Skeletal muscle satellite cell (primary cell): Measurements from ENCODE around the gene MYH15. TPM values are rescaled to one million over a fixed set of nuclear protein-coding genes. Genes with fewer than 3 reads are reported as not detected.

Experiments
- H3K27me3 ChIP-seq: 2 replicates; pipeline ENCODE4 v1.7.0; 2013; ENCODE audit warnings: low read length; ENCODE audit not compliant: control insufficient read depth, insufficient read depth
- H3K36me3 ChIP-seq: 2 replicates; pipeline ENCODE4 v1.7.0; 2013; ENCODE audit warnings: mild to moderate bottlenecking, control low read depth, low read length; ENCODE audit not compliant: insufficient read depth
- H3K4me1 ChIP-seq: 2 replicates; pipeline ENCODE4 v1.7.0; 2013; ENCODE audit warnings: low read length; ENCODE audit not compliant: control insufficient read depth, insufficient read depth
- H3K4me2 ChIP-seq: 2 replicates; pipeline ENCODE4 v1.7.0; 2013; ENCODE audit warnings: mild to moderate bottlenecking, low read length
- H3K4me3 ChIP-seq: 2 replicates; pipeline ENCODE4 v1.7.0; 2013; ENCODE audit warnings: low read length
- H3K9ac ChIP-seq: 2 replicates; pipeline ENCODE4 v1.7.0; 2013; ENCODE audit warnings: mild to moderate bottlenecking, low read depth, low read length, moderate library complexity
- H3K9me3 ChIP-seq: replicated peaks from 2 replicates; pipeline ENCODE4 v1.7.0; 2013; ENCODE audit warnings: mild to moderate bottlenecking, control low read depth, low read length
- total RNA-seq: library from RNA; depleted of rRNA; stranded (reverse); fragments of >200 nt; gene quantifications from 2 replicates; pipeline ENCODE4 v1.2.3, GENCODE V29; 2012; rRNA removed

Gene MYH15
- total RNA-seq, result 0.22 and 0.76 TPM in 2 replicates

DNA sequence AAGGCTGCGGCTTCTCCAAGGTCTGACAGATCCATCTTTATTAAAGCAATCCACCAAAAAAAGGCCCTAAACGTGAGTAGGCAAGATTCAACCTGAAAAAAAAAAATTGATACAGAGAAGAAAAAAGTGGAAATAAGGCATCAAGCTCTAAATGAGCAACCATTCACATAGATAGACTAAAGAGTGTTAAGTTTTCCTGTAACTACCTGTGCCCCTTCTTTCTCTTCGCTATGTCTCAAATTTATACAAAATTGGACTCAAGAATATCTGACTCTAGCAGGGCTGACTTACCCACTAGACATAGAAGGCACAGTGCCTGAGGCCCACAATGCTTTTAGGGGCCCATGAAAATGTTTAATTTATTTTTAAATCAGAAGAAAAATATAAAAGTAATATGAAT lies at the start of gene MYH15:
Gene MYH15, minus strand, starts transcription at position 101 of the 400 bp plus-strand sequence. Its CDS starts 66 bp downstream, at position 35.
- Histone ChIP-seq H3K9ac (no peak within 1 kb of the TSS), H3K27me3 (no peaks in the 10 kb centered on the region), H3K4me2 (no peak within 1 kb of the TSS), H3K4me3 (no peak within 1 kb of the TSS), H3K9me3 (no peaks in the 10 kb centered on the region), H3K4me1 (no peaks in the 10 kb centered on the region), H3K36me3 (no peaks in the 10 kb centered on the region)

DNA sequence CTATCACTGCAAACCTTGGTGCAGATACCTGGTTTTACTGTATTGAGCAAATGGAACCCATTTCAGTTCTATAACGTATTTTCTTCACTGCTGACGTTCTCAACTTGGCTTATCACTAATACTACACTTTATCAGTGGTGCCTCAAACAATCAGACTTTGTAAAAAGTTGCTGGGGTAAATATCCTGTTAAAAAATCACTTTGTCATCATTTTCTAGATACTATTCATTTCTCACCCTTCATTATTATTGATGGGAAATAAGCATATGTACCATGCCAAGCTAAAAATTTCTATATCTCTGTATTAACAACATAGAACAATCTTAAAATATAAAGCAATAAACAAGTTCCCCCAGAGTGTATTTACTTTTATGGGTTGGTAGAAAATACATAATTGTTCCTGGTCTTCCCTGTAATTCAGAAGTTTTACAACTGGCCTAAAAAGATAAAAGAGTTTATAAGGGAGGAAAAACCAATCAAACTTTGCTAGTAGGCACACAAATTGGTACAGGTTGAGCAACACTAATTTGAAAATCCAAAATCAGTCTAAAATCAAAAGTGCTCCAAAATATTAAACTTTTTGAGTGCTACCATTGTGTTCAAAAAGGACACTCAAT lies 45.7 kb upstream of the MYH15 start:
- H3K4me3 ChIP-seq, result no peak overlapping the region
- no peaks in the 10 kb centered on the region for H3K9me3 ChIP-seq
- no peak overlapping the region for H3K9ac ChIP-seq
- peaks cover 22% of the 10 kb centered on the region for H3K36me3 ChIP-seq
- no peak overlapping the region for H3K4me2 ChIP-seq
- no peaks in the 10 kb centered on the region for H3K27me3 ChIP-seq
- peaks cover 4% of the 10 kb centered on the region for H3K4me1 ChIP-seq

DNA sequence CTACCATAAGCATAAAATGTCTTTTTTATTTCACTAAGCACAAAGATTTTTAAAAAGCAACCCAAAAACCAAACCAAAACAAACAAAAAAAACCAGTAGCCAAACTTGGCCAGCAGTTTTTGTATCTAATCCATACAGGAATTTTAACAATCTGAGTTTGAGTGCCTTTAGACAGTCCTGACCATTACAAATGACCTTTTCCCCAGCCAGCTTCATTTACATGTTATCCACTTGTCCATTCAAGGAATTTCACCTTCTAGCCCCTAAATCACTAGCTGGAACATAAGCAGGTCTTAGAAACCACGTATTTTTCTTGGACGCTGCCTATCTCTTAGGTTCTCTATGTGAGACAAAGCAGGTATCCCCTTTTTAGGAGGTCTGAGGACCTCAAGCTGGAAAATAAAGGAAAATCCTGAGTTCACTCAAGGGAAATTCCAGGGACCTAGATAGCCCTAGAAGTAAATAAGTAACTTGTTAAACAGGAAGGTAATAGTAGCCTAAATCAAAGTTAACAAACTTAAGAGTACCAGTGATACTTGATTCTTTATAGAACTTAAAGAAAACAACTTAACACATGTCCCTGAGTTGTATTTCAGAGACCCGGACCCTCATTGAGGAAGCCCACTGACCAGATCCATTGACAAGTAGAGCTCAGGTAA lies 44.6 kb upstream of the MYH15 start:
- peaks cover 19% of the 10 kb centered on the region for H3K36me3 ChIP-seq
- H3K4me3 ChIP-seq, result no peak overlapping the region
- H3K4me1 ChIP-seq, result peaks cover 4% of the 10 kb centered on the region
- no peak overlapping the region for H3K9ac ChIP-seq
- no peaks in the 10 kb centered on the region for H3K9me3 ChIP-seq
- H3K4me2 ChIP-seq, result no peak overlapping the region
- H3K27me3 ChIP-seq, result no peaks in the 10 kb centered on the region

DNA sequence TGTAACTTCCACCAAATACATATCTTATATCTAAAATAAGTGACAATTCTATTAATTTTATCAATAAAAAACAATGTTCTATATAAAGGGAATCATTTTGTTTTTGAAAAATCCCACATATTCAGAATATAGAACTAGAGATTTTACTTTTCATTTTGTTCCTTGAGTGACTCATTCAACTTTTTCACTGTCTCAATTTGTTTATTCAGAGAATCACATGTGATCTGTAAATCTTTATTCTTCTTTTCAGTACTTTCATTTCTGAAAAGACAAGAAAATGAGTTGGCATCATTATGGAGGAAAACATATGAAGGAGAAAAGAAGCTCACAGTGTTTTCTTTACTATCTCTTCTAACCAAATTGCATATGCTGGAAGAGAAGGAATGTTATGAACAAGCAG lies 43.8 kb upstream of the MYH15 start:
- H3K27me3 ChIP-seq, result no peaks in the 10 kb centered on the region
- H3K4me1 ChIP-seq, result peaks cover 4% of the 10 kb centered on the region

DNA sequence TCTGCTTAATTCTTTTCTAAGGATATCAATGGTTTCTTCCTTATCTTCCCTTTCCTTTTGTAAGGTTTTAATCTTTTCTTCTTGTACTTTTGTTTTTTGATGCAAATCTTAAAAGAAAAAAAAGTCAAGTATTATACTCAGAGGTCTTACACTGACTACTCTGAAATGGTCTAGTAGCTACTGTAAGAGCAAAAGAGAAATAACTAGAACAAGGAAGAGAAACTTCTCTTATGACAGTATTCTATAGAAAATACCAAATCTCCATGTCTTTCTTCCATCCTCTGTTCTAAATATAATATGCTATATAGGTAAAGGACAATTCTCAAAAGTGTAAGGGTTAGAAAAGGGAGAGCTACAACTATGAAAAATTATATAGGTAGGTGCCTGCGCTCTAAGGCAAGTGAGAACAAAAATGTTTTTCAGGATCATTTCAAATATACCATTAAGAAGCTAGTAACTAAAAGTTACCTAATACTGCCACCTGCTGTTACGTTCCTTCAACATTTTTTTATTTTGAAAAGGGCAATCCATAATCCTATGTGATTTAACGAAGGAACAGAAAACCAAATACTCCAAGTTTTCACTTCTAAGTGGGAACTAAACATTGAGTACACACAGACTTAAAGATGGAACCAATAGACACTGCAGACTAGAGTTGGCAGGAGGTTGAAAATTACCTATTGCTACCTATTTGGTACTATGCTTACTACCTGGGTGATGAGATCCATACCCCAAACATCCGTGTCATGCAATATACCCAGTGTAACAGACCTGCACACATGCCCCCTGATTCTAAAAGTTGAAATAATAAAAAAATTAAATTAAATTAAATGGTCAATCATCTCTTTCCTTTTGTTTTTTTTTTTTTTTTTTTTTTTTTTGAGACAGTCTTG lies 42.1 kb upstream of the MYH15 start:
- H3K36me3 ChIP-seq, result peaks cover 9% of the 10 kb centered on the region
- H3K9ac ChIP-seq, result no peak overlapping the region
- no peak overlapping the region for H3K4me2 ChIP-seq
- H3K4me3 ChIP-seq, result no peak overlapping the region
- H3K9me3 ChIP-seq, result no peaks in the 10 kb centered on the region
- H3K27me3 ChIP-seq, result no peaks in the 10 kb centered on the region
- H3K4me1 ChIP-seq, result peaks cover 4% of the 10 kb centered on the region

More for the DNA sequence above, 43.8 kb upstream of the MYH15 start:
- peak overlapping the region; percentile 45 for H3K4me2 ChIP-seq
- H3K9me3 ChIP-seq, result no peaks in the 10 kb centered on the region
- H3K36me3 ChIP-seq, result peaks cover 15% of the 10 kb centered on the region
- H3K9ac ChIP-seq, result peak overlapping the region; percentile 1
- H3K4me3 ChIP-seq, result no peak overlapping the region

DNA sequence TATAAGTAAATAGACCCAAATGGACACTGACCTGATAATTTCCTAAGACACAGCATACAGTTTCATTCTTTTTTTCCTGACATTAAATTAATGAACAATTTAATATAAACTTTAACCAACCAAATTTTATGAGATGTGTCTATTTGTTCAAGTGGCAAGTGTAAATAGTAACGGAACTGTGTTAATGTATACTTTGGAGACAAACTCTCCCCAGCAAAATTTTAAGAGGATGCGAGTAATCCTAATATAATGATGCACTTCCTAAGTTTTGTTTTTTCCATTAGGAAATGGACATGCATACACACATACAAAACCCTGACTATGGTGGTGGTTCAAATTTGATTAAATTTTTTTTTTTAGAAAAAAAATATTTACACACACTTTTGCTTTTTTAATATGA lies 38.5 kb upstream of the MYH15 start:
- H3K9ac ChIP-seq, result no peak overlapping the region
- H3K4me2 ChIP-seq, result no peak overlapping the region
- H3K9me3 ChIP-seq, result no peaks in the 10 kb centered on the region
- peaks cover 3% of the 10 kb centered on the region for H3K36me3 ChIP-seq
- no peaks in the 10 kb centered on the region for H3K27me3 ChIP-seq
- H3K4me3 ChIP-seq, result no peak overlapping the region
- no peaks in the 10 kb centered on the region for H3K4me1 ChIP-seq

DNA sequence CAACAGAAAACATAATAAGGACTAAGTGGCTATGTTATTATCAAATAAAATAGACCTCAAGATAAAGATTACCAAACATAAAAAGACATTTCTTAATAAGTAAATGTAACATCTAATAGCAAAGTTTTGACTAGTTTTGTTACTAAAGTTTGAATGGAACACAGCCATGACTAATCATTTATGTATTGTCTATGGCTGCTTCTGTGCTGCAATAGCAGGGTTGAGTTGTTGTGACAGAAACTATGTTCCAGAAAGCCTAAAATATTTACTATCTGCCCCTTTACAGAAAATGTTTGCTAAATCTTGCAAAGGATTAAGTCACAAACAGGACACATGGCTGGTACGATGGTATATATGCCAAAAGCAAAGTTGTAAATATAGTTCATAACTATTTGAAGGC lies 37.9 kb upstream of the MYH15 start:
- Histone ChIP-seq H3K4me3 (no peak overlapping the region), H3K9ac (no peak overlapping the region), H3K4me1 (no peaks in the 10 kb centered on the region), H3K27me3 (no peaks in the 10 kb centered on the region), H3K36me3 (peaks cover 4% of the 10 kb centered on the region), H3K9me3 (no peaks in the 10 kb centered on the region), H3K4me2 (no peak overlapping the region)

DNA sequence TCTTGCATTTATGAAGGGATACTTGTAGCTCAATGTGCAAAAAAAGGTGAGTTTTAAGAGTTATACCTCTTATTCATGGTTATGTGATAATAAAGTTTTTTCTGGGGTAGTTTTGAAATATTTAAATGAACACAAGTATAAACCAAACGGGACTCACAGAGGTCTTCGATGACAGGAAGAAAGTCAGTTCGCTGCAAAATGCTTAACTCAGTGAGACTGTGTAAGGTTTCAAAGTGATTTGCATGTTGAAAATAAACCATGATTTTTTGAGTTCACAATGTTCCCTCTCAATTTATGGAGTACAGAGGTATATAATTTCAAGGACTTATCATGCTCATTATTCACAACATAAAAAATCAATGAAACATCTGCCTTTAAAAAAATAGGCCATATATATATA lies 36.3 kb upstream of the MYH15 start:
- Histone ChIP-seq H3K9me3 (no peaks in the 10 kb centered on the region), H3K36me3 (peaks cover 8% of the 10 kb centered on the region), H3K4me2 (no peak overlapping the region), H3K27me3 (no peaks in the 10 kb centered on the region), H3K9ac (no peak overlapping the region), H3K4me3 (no peak overlapping the region), H3K4me1 (no peaks in the 10 kb centered on the region)

DNA sequence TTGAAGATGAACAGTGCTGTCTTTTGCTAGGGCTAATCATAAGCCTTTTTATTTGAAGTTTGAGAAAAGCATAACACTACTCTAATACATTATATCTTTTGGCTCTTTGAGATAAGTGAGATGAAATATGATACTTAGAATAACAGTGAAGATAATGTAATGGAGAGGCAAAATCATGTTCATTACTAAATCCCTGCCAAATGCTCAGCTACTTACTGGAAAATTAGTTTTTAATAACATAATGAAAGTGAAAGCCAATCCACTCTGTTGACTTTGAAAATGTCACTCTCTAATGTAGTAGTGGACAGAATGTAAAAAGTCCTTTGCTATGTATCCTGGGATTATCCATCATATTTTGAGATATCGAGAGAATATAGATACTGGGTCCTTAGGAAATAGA lies 35.9 kb upstream of the MYH15 start:
- H3K9me3 ChIP-seq, result no peaks in the 10 kb centered on the region
- H3K9ac ChIP-seq, result no peak overlapping the region
- no peaks in the 10 kb centered on the region for H3K27me3 ChIP-seq
- no peak overlapping the region for H3K4me3 ChIP-seq
- no peak overlapping the region for H3K4me2 ChIP-seq
- no peaks in the 10 kb centered on the region for H3K4me1 ChIP-seq
- peaks cover 8% of the 10 kb centered on the region for H3K36me3 ChIP-seq

DNA sequence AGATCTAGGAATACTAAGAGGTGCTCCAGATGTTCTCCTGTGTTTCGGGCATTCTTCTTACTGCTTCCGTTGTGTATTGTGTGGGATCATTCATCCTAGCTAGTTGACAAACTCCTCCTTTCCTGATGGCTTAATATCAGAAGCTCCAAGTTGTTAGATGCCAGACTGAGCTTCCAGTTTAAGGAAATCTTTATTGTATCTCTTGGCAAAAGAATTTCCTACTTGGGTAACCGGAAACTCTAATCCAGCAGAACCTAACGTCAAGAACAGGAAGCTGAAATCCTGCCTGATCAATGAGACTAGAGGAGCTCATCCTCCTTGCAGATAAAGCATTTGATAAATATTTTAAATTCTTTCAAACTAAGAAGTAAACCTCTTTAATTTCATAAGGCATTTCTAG lies 27.7 kb upstream of the MYH15 start:
- no peaks in the 10 kb centered on the region for H3K27me3 ChIP-seq
- no peak overlapping the region for H3K9ac ChIP-seq
- H3K9me3 ChIP-seq, result no peaks in the 10 kb centered on the region
- no peak overlapping the region for H3K4me2 ChIP-seq
- no peaks in the 10 kb centered on the region for H3K4me1 ChIP-seq
- H3K4me3 ChIP-seq, result no peak overlapping the region
- peaks cover 2% of the 10 kb centered on the region for H3K36me3 ChIP-seq

DNA sequence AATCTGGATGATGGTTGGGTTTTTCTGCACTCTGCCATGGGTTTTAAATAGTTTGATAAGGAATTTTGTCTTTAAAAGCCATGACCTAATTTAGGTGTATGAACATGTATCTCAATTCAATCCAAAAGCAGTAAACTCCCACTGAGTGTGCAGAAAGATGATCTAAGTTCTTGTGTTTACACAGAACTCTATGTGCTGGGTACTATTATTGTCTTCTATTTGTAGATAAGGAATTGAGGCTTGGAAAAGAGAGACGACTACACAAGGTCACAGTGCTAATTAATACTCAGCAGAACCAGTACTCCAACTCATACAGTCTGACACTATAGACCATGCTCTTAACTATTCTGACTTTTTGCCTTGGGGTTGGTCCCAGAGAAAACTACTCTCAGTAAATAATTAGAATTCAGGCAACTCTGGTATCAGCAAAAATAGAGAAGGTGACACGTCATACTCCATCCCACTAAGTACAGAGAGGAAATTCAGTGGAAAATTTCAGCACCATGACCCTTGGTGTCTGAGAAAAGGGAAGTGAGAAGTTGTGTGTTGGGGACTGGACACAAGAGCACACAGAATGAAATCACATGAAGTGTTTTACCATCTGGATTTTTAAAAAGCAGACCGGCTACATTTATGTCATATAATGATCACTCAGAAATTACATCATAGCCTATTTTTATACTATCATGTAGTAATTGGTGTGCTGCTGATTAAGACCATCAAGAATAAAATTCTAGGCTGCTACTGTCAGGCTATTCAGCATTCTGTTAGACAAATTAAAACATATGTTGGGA lies 18.3 kb upstream of the MYH15 start:
- Histone ChIP-seq H3K4me2 (no peak overlapping the region), H3K4me3 (no peak overlapping the region), H3K27me3 (no peaks in the 10 kb centered on the region), H3K9me3 (no peaks in the 10 kb centered on the region), H3K9ac (no peak overlapping the region), H3K4me1 (no peaks in the 10 kb centered on the region), H3K36me3 (no peaks in the 10 kb centered on the region)
